ENCODE data around the gene TRMT2A. TPM values are rescaled to one million over a fixed set of nuclear protein-coding genes. Genes with fewer than 3 reads are reported as not detected.
A peak's percentile ranks its signal among the peaks of the same experiment; 100 is the strongest.

Gene TRMT2A
- total and polyA plus RNA-seq, 2 of the 8 experiments (the other 6 are each of a cell fraction or from before 2014, with no cell fraction given): 44.9 to 50.3 TPM

DNA sequence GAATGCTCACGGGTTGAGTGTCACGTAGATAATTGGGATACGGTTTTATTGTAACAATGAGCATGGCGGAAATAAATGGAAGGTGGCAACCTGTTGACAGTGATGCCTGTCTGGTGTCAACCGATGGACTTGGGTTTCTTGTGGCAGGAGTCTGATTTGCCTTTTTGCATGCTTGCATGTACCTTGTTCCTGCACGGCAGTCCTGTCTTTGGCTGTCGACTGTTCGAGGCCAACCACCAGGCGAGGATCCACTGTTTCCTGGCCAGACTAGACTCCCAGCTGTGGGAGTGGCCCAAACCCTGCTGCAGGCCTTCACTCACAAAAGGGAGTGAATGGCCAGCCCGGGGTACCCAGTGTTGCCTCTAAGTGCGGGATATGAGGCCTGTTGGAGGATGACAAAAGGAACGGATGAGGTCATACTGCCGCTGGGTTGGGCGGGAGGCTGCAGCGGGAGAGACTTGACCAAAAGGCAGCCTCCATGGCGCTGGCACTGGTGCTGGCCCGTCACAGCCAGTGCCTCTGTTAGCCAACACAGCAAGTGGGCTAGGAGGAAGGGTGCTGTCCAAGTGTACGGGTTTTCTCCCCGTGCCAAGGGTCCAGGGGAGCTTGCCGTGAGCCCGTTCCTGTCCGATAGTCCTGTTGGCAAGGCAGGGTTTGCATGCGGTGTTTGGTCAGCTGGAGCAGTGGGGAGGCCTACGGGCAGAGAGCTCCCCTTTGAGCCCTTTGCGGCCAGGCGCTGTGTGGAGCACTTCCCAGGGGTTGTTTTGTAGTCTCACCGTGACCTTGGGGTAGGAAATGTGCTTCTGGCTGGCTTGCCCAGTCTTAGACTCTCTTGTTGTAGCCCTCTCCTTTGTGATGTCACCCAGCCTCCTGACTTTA, 36.0 kb downstream of the TRMT2A start (continued):
- TF ChIP-seq POLR2AphosphoS5 (IDR thresholded peaks at IDR 0.05; ENCODE audit: low read depth, low read length) (peak; percentile 26; the same call in 1 of the 2 replicates), KDM4A (IDR thresholded peaks at IDR 0.05; ENCODE audit: low read depth, low read length, severe bottlenecking) (no peak), BRCA1 (IDR thresholded peaks at IDR 0.05; ENCODE audit: low read depth, low read length) (no peak), TCF12 (IDR thresholded peaks at IDR 0.05; ENCODE audit: low read depth, low read length) (no peak), SIN3A (conservative IDR thresholded peaks at IDR 0.05 in 1 of 2, IDR thresholded peaks at IDR 0.05 in 1 of 2; ENCODE audit: low read depth in 1 of 2, low read length in 2 of 2) (peak; percentile 47 to 72; a peak in 1 of 4 replicates), RFX5 (IDR thresholded peaks at IDR 0.05; ENCODE audit: borderline replicate concordance, low read depth, low read length) (no peak), CHD1 (IDR thresholded peaks at IDR 0.05; ENCODE audit: low read depth, low read length) (no peak)
- TF ChIP-seq, protein P1, sequence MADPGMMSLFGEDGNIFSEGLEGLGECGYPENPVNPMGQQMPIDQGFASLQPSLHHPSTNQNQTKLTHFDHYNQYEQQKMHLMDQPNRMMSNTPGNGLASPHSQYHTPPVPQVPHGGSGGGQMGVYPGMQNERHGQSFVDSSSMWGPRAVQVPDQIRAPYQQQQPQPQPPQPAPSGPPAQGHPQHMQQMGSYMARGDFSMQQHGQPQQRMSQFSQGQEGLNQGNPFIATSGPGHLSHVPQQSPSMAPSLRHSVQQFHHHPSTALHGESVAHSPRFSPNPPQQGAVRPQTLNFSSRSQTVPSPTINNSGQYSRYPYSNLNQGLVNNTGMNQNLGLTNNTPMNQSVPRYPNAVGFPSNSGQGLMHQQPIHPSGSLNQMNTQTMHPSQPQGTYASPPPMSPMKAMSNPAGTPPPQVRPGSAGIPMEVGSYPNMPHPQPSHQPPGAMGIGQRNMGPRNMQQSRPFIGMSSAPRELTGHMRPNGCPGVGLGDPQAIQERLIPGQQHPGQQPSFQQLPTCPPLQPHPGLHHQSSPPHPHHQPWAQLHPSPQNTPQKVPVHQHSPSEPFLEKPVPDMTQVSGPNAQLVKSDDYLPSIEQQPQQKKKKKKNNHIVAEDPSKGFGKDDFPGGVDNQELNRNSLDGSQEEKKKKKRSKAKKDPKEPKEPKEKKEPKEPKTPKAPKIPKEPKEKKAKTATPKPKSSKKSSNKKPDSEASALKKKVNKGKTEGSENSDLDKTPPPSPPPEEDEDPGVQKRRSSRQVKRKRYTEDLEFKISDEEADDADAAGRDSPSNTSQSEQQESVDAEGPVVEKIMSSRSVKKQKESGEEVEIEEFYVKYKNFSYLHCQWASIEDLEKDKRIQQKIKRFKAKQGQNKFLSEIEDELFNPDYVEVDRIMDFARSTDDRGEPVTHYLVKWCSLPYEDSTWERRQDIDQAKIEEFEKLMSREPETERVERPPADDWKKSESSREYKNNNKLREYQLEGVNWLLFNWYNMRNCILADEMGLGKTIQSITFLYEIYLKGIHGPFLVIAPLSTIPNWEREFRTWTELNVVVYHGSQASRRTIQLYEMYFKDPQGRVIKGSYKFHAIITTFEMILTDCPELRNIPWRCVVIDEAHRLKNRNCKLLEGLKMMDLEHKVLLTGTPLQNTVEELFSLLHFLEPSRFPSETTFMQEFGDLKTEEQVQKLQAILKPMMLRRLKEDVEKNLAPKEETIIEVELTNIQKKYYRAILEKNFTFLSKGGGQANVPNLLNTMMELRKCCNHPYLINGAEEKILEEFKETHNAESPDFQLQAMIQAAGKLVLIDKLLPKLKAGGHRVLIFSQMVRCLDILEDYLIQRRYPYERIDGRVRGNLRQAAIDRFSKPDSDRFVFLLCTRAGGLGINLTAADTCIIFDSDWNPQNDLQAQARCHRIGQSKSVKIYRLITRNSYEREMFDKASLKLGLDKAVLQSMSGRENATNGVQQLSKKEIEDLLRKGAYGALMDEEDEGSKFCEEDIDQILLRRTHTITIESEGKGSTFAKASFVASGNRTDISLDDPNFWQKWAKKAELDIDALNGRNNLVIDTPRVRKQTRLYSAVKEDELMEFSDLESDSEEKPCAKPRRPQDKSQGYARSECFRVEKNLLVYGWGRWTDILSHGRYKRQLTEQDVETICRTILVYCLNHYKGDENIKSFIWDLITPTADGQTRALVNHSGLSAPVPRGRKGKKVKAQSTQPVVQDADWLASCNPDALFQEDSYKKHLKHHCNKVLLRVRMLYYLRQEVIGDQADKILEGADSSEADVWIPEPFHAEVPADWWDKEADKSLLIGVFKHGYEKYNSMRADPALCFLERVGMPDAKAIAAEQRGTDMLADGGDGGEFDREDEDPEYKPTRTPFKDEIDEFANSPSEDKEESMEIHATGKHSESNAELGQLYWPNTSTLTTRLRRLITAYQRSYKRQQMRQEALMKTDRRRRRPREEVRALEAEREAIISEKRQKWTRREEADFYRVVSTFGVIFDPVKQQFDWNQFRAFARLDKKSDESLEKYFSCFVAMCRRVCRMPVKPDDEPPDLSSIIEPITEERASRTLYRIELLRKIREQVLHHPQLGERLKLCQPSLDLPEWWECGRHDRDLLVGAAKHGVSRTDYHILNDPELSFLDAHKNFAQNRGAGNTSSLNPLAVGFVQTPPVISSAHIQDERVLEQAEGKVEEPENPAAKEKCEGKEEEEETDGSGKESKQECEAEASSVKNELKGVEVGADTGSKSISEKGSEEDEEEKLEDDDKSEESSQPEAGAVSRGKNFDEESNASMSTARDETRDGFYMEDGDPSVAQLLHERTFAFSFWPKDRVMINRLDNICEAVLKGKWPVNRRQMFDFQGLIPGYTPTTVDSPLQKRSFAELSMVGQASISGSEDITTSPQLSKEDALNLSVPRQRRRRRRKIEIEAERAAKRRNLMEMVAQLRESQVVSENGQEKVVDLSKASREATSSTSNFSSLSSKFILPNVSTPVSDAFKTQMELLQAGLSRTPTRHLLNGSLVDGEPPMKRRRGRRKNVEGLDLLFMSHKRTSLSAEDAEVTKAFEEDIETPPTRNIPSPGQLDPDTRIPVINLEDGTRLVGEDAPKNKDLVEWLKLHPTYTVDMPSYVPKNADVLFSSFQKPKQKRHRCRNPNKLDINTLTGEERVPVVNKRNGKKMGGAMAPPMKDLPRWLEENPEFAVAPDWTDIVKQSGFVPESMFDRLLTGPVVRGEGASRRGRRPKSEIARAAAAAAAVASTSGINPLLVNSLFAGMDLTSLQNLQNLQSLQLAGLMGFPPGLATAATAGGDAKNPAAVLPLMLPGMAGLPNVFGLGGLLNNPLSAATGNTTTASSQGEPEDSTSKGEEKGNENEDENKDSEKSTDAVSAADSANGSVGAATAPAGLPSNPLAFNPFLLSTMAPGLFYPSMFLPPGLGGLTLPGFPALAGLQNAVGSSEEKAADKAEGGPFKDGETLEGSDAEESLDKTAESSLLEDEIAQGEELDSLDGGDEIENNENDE (IDR thresholded peaks at IDR 0.05; ENCODE audit: insufficient replicate concordance, low read length): no peak
